ENCODE data around the gene GLT6D1.

GLT6D1 gene

DNA sequence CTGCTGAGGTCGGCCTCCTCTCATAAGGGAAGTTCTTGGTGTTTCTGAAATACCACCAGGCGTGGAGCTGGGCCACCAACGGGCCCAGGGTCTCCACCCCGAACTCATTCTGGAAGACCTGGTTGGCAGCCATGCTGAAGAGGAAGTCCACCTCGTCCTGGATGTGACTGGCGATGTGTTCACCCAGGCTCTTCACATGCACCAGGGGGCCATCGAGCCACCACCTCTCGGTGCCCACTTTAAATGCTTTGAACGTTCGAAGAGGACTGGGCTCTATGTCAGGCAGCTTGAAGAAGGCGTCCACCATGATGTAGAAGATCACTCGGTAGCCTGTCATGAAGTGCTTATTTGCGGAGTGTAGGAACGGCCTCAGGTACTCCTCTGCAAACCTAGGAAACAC is 15.1 kb downstream of the GLT6D1 start:
- no peak for DNase-seq (ENCODE audit: low read depth in 2 of 3, low spot score in 2 of 3)

DNA sequence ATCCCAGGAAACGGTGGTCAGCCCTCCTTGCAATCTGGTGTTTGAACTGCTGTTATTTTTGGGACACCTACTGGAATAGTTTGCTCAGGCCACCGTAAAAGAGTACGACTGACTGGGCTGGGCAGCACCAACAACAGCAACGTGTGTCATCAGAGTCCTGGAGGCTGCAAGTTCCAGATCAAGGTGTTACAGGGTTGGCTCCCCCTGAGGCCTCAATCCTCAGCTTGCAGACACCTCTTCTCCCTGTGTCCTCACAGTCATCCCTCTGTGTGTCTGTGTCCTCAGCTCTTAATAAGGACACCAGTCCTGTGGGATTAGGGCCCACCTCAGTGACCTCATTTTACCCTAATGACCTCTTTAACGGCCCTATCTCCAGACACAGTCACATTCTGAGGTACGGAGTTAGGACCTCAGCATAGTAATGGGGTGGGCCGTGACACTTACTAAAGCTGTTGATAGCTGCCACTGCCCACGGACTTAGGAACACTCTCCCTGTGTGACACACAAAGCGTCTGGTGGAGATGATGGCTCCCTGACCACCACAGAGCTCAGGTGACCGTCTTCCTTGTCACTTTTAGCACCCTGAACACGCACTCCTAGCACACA is 16.8 kb downstream of the GLT6D1 start:
- DNase-seq (ENCODE audit: low read depth in 2 of 3, low spot score in 2 of 3): no peak

DNA sequence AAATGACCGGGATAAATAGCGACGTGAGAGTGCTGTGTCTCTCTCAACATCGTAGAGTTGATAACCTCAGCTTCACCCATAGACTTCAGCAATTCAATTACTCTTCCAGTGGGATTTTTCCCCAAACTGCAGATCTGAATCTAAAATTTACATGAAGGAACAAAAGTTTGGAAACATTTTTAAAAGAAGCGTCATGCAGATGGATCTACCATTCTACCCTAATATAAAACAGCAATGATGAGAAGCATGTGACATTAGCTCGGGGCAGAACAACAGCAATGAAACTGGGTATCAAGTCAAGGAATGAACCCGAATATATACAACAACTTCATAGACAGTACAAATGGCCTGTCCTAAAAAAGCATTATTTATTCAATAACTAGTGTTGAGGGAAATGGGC is 18.8 kb downstream of the GLT6D1 start:
- DNase-seq (ENCODE audit: low read depth in 2 of 3, low spot score in 2 of 3): no peak

DNA sequence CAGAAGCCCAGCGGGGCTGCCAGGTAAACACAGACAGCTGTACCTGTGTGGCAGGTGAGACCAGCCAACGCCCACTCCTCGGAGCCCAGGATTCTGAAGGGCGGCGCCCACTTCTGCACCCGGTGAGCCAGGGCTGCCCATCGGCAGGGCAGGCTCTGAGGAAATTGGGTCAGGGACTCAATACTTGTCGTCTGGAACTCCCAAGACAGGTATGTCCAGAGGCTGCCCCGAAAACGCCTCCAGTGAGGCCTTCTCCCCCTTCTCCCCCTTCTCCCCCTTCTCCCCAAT is 19.8 kb downstream of the GLT6D1 start:
- DNase-seq (ENCODE audit: low read depth in 2 of 3, low spot score in 2 of 3): no peak

DNA sequence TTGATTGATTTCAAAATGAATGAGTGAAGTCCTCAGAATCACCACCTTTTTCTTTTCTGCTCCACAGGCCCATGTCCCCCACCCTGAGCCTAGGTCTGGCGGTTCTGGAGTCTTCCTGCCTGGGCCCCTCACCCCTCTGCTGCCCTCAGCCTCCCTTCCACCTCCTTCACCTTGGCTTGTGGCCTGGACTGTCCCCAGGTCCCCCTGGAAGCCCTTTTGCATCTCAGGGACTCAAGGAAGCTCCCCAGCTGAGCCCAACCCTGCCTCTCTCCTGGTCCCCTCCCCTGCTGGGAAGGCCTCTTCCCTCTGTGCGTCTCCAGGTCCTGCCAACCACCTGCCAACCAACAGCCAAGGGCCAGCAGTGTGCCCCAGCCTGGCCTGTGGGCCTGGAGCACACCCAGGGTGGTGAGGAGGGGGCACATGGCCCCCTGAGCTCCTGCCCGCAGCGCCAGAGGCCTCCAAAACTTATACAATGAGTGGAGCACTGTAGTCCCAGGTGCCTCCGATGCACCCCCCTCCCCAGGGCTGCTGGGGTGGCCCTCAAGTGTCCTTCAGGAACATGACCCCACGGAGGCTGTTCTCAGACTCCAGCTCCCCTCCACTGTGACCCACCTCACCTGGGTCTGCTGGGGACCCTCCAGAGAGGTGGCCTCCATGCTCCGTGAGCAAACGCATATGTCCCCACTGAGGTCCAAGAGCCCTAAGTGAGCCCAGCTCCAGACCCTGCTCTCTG is 20.3 kb downstream of the GLT6D1 start:
- no peak for DNase-seq (ENCODE audit: low read depth in 2 of 3, low spot score in 2 of 3)

DNA sequence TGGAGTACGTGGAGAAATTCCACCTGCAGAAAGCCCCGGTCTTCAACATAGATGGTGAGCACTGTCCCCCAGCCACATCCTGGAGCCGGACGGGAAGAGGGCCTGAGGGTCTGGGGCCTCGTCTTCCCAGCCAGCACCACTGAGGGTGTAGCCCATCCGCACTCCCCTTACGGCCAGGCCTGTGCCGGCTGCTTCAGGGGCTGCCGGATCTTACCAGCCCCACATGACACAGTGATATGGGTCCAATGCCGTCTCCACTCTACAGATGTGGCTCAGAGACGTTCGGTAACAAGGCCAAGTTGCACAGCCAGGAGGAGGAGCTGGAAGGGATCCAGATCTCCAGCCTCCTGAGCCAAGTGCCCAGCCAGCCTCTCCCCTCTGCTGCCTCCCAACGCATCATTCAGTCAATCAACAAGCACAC is 21.3 kb downstream of the GLT6D1 start:
- no peak for DNase-seq (ENCODE audit: low read depth in 2 of 3, low spot score in 2 of 3)

DNA sequence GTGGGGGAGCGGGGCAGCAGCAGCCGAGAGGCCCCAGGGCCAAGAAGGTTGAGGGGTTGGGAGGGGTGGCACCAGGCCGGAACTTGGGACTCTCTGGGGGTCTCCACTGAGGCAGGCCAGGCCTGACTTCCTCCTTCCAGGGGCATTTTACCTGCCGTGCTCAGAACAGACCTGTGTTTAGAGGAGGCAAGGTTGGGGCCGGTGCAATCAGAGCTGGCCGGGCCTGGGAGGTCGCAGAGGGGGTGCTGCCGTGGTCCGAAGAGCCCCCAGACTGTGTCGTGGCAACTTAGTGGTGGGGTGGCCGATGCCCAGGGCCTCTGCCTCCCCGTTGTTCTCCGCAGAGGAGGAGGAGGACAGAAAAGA is 21.8 kb downstream of the GLT6D1 start:
- DNase-seq (ENCODE audit: low read depth in 2 of 3, low spot score in 2 of 3): no peak

DNA sequence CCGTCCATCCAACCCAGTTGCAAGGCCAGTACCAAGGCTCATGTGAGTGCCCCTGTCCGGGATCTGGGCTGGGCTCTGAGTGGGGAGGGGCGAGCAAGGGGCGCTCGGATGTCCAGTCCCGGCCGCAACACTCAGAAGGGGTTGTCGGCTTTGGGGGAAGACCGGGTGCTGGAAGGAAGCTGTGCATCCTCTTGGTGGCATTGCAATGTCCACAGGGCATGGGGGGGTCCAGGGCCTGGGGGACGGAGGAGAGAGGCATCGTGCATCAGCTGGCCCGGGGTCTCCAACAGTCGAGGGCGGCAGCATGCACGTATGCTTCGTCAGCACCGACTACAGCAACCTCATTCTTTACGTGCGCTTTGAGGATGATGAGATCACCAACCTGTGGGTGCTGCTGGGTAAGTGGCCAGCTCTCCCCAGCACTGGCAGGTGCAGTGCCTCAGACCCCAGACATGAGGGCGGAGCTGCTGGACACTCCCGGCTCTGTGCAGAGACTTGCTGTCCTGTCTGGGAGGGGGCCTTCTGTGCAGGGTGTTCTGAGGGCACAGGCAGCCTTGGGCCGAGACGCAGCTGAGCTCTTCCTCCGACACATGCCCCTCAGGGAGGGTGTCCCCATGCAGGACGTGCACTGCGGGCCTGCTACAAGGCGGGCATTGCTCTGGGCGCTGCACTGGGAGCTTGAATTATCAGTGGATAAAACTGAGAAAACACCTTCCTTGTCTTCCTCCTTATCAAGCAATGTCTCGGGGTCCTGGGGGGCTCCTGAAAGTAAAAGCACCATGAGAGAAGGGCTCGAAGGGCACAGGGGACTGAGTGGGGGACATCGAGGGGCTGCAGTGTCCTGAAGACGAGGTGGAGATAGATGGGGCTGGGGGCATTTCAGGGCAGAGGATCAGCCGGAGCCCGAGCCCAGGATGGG is 22.5 kb downstream of the GLT6D1 start:
- DNase-seq (ENCODE audit: low read depth in 2 of 3, low spot score in 2 of 3): no peak

DNA sequence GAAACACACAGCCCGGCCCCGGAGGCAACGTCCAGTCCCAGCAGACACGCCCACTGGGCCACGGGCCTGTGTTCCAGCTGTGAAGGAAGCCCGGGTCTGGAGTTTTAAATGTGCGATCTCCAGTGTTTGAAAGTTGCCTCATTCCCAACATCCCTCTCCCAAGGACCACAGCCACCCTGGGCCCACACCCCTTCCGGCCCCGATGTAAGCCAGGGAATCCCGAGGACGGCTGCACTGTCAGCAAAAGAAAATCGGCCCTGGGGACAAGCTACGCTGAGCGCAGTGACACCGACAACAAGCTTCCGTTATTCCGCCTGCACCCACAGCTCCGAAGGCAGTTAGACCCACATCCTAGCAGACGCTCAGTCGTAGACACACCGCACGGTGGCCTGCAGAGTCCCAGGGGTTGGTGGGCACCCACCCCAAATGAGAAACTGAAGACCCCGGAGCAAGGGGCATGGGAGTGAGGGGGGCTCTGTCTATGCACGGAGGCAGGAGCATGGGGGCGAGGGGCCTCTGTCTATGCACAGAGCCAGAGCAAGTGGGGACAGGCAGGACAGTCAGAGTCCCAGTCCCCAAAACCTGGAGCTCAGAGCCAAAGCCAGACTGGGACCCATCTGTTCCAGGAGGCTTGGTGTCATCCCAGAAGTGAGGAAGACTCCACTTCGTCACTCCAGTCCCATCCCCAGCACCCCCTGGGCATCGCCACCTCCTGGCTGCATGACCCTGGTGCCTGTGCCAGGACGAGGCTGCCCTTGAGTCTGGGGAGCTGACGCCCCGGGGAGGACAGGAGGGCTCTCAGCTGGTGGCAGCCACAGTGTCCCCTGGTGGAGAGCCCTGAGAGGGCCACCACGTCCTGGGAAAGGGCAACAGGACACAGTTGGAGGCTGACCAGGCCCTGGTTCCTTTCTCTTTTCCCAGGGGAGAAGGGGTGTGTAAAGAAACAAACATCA is 23.4 kb downstream of the GLT6D1 start:
- no peak for DNase-seq (ENCODE audit: low read depth in 2 of 3, low spot score in 2 of 3)

DNA sequence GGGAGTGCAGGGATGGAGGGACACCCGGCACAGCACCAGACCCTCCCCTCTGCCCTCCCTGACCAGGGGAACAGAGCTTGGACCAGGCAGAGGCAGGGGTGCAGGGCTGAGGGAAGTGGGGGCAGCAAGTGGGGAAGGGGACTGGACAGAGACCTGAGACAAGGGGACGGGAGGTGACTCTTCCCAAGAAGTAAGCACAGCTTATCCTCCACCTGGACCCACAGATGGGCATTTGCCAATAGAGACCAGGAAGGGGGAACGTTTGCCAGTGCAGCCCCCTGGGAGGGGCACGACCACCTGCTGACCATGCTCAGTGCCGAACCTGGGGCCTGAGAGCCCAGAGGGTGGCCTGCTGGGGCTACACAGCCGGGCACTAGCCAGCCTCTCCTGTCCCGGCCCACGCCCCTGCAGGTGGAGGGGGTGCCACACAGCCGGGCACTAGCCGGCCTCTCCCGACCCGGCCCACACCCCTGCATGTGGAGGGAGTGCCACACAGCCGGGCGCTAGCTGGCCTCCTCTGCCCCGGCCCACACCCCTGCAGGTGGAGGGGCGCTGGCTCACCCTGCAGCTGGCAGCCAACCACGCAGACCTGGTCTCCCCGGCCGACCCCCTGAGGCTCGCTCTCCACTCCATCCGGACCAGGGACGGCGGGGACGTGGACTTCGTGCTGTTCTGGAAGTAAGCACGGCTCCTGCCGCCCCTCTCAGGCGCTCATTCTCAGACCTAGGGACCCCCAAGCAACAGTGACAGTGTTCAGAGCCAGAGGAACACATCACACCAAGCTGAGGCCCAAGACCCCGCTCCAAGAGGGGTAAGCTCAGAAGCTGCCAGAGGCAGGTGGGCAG is 24.3 kb downstream of the GLT6D1 start:
- DNase-seq (ENCODE audit: low read depth in 2 of 3, low spot score in 2 of 3): no peak

DNA sequence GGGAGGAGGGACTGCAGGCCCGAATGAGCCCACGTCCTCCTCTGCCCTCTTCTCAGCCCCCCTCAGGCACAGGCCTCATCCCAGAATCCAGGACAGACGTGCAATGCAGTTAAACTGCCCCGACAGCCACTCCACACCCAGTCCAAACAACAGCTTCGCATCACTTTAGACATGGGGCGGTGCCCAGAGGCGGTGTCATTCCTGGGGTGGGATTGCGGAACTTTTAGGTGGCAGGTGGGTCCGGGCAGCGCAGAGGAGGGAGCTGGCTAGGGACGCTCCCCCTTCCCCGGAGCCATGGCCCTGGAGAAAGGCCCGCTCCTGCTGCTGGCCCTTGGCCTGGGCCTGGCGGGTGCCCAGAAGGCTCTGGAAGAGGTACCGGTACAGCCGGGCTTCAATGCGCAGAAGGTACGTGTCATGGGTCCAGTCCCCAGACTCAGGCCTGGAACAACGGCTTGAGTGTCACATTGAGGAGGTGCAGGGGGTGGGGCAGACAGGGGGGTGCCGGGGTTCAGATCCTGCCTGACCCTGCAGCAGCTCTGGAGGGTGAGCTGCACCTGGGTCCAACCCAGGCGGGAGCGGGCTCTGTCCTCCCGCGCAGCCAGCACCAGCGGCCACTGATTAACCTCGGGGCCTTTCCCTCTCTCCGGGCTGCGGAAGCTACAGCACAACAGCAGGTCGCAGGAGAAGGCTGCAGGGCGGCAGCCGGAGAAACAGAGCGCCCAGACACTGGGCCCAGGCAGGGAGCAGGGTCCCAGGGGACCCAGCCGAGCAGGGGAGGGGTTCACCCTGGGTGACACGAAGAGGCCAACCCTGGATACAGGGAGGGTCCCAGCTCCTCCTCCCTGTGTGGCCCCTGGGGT is 25.2 kb downstream of the GLT6D1 start:
- no peak for DNase-seq (ENCODE audit: low read depth in 2 of 3, low spot score in 2 of 3)

DNA sequence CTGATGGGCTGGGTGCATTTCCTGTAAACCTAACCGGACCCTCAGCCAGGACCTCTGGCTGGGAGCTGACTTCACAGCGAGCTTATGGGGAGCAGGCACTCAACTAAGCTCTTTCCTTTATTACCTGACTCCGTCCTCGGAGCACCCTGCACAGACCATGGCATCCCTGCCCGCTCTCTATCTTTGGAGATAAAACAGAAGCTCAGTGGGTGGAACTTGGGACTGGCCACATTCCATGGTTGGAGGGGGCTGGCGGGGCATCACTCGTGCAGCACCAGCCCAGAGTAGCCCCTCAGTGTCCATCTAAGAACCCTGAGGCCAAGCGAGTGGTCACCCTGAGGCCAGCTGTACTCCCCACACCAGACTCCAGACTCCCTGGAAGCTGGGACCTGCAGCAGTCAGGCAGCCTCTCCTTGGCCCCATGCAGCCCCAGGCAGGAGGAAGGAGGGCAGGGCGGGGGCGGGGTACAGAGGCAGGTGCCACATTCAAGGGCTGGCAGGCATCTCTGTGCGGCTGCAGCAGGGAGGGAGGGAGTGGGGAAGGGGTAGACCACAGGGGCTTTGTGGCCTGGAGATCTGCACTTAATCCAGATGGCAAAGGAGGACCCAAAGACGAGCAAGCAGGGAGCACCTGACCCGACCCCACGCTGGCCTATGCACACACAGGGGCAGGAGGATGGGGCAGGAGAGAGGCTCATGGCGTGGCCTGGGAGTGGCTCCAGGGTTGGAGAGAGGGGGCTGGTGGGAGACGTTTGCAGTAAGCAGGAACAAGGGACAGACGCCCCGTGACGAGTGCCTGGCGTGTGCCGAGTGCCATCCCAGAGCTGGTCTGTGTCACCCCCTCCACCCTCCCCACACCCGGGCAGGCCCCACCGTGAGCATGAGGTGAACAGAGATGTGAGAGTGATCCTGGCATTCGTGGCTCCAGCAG is 26.1 kb downstream of the GLT6D1 start:
- no peak for DNase-seq (ENCODE audit: low read depth in 2 of 3, low spot score in 2 of 3)

DNA sequence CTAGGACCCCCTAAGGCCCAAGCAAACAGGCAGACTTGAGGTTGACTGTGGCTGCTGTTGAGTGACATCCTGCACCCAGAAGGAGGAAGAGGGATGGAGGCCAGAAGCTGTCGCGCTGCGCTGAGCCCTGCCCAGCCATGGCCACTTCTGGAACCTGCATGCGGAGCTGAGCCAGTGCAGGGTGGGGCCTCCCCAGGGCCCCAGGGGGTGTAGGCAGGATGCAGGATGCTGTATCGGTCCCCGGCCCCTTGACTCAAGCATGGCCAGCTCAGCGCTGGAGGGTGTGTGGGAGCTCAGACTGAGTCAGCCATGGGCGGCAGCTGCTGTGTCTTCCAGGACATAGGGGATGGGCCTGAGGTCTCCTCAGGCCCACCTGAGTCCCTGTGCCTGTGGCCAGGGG is 26.9 kb downstream of the GLT6D1 start:
- no peak for DNase-seq (ENCODE audit: low read depth in 2 of 3, low spot score in 2 of 3)

DNA sequence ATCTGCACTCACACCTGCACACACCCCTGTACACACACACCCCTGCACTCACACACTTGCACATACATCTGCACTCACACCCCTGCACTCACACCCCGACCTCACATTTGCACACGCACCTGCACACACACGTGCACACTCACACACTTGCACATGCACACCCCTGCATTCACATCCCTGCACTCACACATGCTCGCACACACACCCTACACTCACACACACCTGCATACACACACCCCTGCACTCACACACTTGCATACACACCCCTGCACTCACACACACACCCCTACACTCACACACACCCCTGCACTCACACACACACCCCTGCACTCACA is 27.5 kb downstream of the GLT6D1 start:
- no peak for DNase-seq (ENCODE audit: low read depth in 2 of 3, low spot score in 2 of 3)

DNA sequence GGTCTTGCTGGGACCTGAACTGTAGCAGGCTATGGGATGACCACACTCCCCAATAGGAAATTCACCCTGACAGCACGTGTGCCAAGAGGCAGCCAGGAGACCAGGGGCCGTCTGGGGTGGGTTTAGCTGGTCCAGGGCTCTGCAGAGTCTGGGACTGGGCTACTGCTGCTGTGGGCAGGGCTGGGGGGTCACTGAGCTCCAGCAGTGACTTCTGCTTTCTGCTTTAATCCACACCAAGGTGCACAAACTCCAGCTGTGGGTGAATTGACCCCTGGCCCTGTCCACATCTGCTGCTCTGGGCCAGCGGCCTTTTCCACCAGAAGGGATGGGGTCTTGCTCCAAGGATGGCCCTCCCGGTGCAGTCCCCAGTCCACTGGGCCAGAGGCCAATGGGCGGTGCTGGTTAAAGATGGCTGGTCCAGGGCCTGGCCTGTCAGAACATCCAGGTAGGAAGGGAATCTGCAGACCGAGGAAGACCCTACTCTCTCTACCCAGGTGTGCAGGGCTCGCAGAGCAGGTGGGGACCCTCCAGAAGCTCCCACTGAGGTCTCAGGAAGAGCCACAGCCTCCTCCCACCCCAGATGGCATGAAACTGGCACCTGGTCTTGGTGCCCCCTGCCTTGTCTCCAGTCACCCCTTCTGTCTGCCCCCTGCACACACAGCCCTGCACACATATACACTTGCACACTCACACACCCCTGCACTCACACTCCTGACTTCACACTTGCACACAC is 28.0 kb downstream of the GLT6D1 start:
- DNase-seq (ENCODE audit: low read depth in 2 of 3, low spot score in 2 of 3): no peak

DNA sequence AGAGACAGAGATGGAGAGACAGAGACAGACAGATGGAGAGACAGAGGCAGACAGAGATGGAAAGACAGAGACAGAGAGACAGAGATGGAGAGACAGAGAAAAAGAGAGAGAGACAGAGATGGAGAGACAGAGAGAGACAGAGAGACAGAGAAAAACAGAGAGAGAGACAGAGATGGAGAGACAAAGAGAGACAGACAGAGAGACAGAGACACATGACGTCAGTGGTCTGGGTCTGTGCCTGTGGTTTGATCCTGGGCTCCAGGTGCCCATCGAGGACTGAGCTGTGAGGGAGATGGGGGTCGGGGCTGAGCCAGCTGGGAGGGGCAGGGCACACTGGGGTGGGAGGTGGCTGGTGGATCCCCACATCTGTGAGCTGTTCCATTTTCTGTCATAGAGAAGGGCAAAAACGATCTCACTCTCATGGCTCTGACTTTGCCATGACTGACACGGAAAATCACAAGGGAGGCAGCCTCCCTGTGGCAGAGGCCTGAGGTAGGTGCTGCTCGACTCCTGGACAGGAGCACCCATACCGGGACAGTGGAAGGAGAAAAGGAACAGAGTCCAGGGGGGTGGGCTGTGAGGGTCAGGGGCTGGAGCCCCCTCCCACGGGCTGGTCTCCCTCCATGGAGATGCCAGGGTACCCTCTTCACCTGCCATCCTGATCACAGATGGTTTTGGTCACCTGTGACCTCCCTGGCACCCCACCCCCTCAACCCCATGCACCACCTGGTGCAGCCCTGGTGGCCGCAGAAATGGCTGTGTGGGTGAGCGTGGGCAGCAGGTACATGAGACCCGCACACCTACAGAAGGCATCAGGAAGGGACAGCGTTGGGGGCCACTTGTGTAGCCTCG is 28.8 kb downstream of the GLT6D1 start:
- no peak for DNase-seq (ENCODE audit: low read depth in 2 of 3, low spot score in 2 of 3)

Measured in activated CD8-positive, alpha-beta memory T cell treated with anti-CD3 and anti-CD28 coated beads for 48 hours (primary cell).